Suppressor macrophage (primary cell): ENCODE data around the gene CBFB.
"Not testable (repeated sequence)": the region's sequence is repeated elsewhere in the genome, so short reads cannot be mapped to it uniquely, and the experiment has no call there.

Experiments
- DNase-seq, 4 experiments: peaks; one replicate each; pipeline ENCODE4 v3.0.0-alpha.2; 2020 to 2022

Gene CBFB

DNA sequence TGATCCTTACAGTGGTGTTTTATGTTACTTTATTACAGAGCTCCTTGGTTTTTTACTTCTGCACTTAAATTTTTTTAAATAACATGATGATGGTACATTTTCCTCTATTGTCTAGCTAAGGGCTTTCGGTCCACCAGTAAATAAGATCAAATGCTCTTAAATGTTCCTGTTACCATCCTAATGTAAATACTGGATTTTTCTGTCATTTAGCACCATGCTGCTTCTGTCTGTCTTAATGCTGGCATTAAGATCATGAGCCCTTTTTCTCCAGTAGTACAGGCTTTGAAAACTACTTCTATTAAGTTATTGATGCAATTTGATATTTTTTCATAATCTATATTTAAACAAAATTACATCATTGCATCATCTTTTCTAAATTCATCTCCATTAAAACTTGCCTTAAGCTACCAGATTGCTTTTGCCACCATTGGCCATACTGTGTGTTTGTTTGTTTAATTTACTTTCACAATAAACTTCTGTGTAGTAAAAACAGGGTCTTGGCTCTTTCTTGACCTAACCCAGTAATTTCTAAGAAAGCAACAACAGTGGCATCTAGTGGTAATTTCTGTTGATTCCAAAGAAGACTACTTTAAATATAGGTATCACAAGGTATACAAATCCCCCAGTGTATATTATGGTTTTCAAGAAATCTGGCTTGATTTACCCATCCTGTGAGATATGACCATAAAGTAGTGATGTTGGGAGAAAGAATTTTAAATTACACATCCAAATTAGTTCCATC is 71.8 kb downstream of the CBFB start:
- peak in 2 of 4 experiments; percentile 19 to 24 for DNase-seq

DNA sequence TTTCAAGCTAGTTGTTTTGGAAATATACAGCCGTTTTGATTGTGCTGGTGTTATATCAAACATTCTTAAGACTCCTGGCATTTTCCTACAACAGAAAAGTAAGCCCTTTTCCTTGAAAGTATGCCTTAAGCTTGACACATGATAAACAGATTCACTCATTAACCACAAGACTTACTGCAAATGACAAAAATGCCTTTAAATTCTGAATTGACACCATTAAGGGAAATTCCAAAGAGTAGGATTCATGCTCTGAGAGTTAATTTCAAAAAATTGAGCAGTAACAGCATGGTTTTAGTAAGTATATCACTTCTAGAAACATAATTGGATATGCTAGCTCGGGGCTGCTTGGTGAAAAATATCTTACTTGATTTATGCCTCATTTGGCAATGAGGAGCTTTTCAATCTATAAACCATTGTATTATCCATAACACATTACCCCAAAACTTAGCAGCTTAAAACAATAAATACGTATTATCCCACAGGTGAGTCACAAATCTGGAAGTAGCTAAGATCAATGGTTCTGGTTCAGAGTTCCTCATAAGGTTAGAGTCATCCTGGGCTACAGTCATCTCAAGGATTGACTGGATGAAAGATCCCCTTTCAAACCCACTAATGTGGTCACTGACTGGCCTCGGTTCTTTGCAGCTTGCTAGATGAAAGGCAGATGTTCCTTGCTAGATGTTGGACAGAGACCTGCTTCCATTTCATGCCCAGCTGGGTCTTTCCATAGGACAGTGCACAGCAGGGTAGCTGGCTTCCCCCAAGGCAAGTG is 72.5 kb downstream of the CBFB start:
- DNase-seq = no peak

- DNase-seq = peak in 3 of 4 experiments; percentile 16 to 34 (median 28)
Observed at GRCh38 chr16:67104061-67104460, 75.1 kb downstream of the CBFB start.

DNA sequence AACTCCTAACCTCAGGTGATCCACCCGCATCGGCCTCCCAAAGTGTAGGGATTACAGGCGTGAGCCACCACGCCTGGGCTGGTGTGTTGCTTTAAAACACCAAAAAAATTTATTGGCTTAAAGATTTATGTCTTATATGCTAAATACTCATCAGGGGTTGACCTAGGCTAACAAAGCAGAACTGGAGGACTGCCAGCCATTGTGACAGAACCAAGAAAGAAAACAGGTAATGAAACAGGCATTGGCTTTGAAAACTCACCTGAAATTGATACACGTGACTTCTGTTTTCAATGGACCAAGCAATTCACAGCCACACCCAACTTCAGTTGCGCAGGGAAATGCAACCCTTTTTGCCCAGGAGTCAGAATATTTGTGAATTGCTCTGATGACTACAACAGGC is 75.9 kb downstream of the CBFB start:
- peak in 3 of 4 experiments; percentile 21 to 35 (median 23) for DNase-seq

- peak; percentile 67 to 85 (median 80) for DNase-seq
Observed at GRCh38 chr16:67105246-67105645, 76.3 kb downstream of the CBFB start.

GRCh38 chr16:67105881-67106280 is 76.9 kb downstream of the CBFB start:
- DNase-seq = no peak

GRCh38 chr16:67108489-67108888 is 79.5 kb downstream of the CBFB start:
- no peak for DNase-seq

DNA sequence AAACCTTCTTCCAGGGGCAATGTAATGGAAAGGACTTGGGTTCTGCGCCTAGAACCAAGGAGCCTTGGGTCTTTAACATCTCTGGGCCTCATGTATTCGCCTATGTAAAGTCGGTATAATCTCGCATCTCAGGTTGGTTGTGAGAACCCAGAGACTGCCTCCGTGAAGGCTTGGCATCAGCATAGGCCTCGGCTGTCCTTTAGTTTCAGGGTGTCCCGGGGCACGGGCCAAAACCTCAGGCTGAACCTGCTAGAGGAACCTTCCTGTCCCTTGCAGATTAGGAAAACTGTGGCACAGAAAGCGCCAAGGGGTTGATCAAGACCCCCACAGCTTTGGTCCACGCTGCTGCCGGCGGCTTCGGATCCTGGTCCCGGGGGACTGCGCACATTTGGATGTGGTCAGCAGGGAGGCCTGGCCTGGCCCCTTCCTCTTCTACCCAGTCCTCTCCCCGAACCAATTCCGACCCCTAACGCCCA is 80.0 kb downstream of the CBFB start:
- DNase-seq = no peak

DNA sequence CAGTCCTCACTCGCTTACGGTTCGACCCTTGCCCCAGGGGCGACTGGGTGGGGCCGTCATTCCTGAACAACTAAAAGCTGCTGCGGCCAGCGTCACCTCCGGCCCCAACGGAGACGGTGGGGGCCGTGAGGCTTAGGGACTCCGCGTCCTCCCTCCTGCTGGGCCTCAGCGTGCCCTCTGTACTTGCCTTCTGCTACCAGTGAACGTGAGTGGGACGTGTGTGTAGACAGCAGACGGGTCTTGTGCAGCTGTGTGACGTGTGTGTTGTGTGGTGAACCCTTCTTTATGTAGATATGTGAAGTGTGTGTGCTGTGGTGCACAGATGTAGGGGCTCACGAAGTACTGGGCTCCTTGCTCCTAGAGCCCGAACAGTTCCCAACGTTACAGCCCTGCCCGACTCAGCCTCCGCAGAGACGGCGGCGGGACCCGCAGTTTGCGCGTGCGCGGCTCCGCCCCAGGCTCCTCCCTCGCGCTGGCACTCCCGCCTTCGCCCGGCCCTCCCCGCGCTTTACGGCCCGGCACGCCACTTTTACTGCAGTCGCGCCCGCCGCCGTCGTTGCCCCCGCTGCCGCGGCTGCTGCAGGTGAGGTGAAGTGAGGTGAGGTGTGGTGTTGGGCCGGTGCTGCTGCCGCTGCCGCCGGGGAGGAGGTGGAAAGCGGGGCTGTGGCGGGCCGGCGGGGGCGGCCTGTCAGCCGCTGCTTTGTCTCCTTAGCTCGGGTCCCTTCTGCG is 80.6 kb downstream of the CBFB start, which contains the start of gene PHAF1:
PHAF1 (plus strand) TSS at position 535 of the 729 bp plus-strand sequence. CDS start 235 bp downstream, outside the sequence.
- DNase-seq = peak; percentile 94 to 98 (median 97)

- DNase-seq = no peak
Observed at GRCh38 chr16:67111951-67112444, 83.0 kb downstream of the CBFB start.

- DNase-seq = no peak
Observed at GRCh38 chr16:67112591-67113399, 83.8 kb downstream of the CBFB start.

DNA sequence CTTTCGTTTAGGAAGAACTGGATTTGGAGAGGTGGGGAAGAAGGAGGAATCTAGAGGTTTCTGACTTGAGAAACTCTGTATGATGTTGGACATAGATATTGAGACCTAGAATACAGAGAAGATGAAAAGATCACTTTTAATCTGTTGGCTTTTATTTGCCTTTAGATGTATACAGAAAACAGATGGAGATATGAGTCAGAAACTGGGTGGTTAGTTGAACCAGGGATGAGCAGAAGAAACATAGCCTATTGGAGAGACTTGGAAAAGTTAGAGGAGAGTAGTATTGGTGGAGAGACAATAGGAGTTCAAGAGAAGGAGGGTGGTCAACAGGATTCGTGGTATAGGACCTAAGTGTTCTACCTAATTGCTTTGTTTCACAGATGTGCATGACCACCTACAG is 85.8 kb downstream of the CBFB start:
- no peak for DNase-seq

- peak; percentile 66 to 87 (median 74) for DNase-seq
Observed at GRCh38 chr16:67115639-67116038, 86.7 kb downstream of the CBFB start.

GRCh38 chr16:67116388-67117311 is 87.7 kb downstream of the CBFB start:
- peak; percentile 28 to 52 (median 42) for DNase-seq

GRCh38 chr16:67117716-67118115 is 88.8 kb downstream of the CBFB start:
- DNase-seq = no peak

GRCh38 chr16:67120025-67120424 is 91.1 kb downstream of the CBFB start:
- DNase-seq = no peak

- not testable (repeated sequence) for DNase-seq
Observed at GRCh38 chr16:67122799-67123198, 93.8 kb downstream of the CBFB start.

GRCh38 chr16:67128417-67128816 is 99.5 kb downstream of the CBFB start:
- DNase-seq = no peak

DNA sequence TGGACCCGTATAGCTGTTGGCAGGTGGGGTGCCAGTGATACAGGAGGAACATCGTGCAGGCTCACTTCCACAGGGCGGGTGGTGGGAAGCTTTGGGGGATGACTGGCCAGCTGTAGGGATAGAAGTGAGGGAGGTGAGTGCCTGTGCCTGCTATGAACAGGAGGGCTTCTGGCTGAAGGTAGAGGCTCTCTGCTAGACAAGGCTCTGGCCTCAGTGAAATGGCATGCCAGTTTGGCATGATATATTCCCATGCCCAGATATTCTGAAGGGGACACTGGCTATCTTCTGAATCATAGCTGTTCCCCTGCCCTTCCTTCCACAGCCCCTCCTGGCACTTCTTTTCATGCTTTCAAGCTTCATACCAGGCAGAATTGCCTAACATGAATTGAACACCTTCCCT is 99.9 kb downstream of the CBFB start:
- no peak for DNase-seq

- DNase-seq = no peak
Observed at GRCh38 chr16:67129422-67129821, 100.5 kb downstream of the CBFB start.

DNA sequence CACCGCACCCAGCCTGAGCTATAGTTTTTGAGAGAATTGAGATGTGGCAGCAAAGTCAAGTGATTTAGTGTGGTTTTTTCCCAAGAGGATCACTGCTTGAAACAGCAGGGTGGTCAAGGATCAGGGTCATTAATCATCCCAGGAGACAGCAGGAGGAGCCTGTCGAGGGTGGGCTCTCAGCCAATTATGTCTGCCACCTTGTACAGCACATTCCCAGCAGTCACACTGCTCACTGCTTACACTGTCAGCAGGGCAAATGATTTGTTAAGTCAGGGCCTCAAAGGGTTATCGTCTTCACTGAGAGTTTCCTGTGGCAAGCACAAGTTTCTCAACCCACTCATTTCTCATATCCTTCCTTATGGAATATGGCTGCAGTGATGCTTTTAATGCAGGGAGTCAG is 108.7 kb downstream of the CBFB start:
- DNase-seq = no peak
